Measurements from ENCODE around the gene NCOA7.
A peak's percentile ranks its signal among the peaks of the same experiment; 100 is the strongest.

NCOA7 gene, protein sequence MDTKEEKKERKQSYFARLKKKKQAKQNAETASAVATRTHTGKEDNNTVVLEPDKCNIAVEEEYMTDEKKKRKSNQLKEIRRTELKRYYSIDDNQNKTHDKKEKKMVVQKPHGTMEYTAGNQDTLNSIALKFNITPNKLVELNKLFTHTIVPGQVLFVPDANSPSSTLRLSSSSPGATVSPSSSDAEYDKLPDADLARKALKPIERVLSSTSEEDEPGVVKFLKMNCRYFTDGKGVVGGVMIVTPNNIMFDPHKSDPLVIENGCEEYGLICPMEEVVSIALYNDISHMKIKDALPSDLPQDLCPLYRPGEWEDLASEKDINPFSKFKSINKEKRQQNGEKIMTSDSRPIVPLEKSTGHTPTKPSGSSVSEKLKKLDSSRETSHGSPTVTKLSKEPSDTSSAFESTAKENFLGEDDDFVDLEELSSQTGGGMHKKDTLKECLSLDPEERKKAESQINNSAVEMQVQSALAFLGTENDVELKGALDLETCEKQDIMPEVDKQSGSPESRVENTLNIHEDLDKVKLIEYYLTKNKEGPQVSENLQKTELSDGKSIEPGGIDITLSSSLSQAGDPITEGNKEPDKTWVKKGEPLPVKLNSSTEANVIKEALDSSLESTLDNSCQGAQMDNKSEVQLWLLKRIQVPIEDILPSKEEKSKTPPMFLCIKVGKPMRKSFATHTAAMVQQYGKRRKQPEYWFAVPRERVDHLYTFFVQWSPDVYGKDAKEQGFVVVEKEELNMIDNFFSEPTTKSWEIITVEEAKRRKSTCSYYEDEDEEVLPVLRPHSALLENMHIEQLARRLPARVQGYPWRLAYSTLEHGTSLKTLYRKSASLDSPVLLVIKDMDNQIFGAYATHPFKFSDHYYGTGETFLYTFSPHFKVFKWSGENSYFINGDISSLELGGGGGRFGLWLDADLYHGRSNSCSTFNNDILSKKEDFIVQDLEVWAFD

DNA sequence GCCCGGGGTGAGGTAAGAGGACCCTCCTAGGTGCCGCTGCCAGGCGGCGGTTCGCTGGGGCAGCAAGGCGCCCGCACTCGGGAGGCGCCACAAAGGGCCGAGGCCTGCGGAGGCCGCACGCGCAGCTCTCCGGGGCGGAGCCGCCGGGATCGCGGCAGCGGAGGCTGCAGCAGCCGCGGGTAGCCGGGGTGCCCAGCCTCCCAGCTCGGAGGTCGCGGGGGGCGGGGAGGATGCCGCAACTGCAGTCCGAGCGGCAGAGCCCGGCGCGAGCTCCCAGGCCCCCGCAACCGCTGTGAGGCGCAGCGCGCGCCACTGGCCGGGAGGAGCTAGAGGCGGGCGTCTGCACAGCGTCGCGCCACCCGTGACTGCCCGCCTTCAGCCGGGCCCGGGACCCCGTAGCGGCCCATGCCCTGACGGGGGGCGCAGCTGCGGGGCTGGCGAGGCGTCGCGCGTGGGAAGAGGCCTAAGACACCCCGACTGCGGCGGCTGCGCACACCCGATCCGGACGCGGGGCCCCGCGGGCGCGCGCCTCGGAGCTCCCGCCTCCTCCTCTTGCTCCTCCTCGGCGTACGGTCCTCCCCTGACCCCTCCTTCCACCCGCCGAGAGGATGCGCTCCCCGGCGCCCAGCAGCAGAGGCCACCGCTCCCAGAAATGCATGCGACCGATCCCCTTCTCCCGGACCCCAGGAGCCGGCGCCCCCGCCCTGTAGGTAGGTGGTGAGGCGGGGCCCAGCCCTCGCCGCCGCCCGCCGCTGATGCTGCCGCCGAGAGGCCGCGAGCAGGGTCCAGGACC, at the start of gene NCOA7:
Gene NCOA7 (plus strand): TSS at position 603 of the 793 bp plus-strand sequence. CDS start 24,395 bp downstream, outside the sequence.
- H3K9me3 ChIP-seq (ENCODE audit: control insufficient read depth in 2 of 2, low read length in 2 of 2): no peaks in the 10 kb centered on the region
- H3K4me1 ChIP-seq (ENCODE audit: control insufficient read depth, insufficient read depth, low read length): peaks cover 8% of the 10 kb centered on the region
- peak within 1 kb of the TSS; percentile 82 to 94 for H3K4me3 ChIP-seq (ENCODE audit: low read length in 2 of 2)
- H3K9ac ChIP-seq (ENCODE audit: low read length in 2 of 2): peak within 1 kb of the TSS; percentile 92 to 93
- peak within 1 kb of the TSS; percentile 97 for H3K27ac ChIP-seq (ENCODE audit: low read length)
- no peaks in the 10 kb centered on the region for H3K27me3 ChIP-seq (ENCODE audit: control insufficient read depth in 1 of 2, insufficient read depth in 2 of 2, low read length in 2 of 2)
- H3K36me3 ChIP-seq (ENCODE audit: control insufficient read depth in 2 of 2, insufficient read depth in 2 of 2, low read length in 2 of 2): no peaks in the 10 kb centered on the region

DNA sequence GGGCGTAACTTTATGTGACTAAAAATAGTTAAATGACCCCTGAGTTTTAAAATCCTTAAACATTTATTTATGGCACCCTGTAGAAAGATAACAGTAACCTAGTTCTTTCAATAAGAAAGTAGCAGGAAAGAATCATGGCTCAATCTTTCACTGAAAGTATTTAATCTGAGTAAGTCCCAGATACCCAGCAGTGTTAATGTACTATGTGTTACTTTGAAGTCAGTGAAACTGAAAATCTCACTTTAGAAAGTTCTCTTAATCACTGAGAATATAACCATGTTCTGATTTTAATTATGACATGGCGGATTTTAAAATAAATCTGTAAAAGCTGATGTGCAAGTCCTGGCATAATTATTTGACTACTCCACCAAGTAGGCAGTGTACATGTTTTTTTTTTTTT, 49.4 kb upstream of the NCOA7 start:
- no peak overlapping the region for H3K4me3 ChIP-seq (ENCODE audit: low read length in 2 of 2)
- no peak overlapping the region for H3K9ac ChIP-seq (ENCODE audit: low read length in 2 of 2)
- H3K27ac ChIP-seq (ENCODE audit: low read length): no peak overlapping the region
- H3K36me3 ChIP-seq (ENCODE audit: control insufficient read depth in 2 of 2, insufficient read depth in 2 of 2, low read length in 2 of 2): no peaks in the 10 kb centered on the region
- H3K4me1 ChIP-seq (ENCODE audit: control insufficient read depth, insufficient read depth, low read length): no peaks in the 10 kb centered on the region
- H3K9me3 ChIP-seq (ENCODE audit: control insufficient read depth in 2 of 2, low read length in 2 of 2): no peaks in the 10 kb centered on the region
- H3K27me3 ChIP-seq (ENCODE audit: control insufficient read depth in 1 of 2, insufficient read depth in 2 of 2, low read length in 2 of 2): peaks cover 0 to 5% of the 10 kb centered on the region in 2 donors

DNA sequence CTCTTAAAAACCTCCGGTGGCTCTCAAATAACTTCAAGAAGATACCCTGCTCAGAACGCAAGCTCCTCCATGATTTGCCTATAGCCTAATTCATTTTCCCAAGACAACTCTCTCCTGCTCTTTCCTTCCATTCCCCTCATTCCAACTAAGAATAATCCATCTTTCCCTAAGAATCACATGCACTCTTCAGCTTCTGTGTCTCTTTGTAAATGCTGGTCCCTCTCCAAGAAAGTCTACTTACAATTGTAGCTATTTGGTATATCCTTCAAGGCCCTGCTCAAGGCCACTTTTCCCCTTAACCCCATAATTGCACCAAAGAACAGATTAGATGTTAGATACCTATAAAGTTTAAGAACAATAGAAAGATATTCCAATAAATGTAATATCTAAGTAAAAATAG, 48.7 kb upstream of the NCOA7 start:
- H3K4me3 ChIP-seq (ENCODE audit: low read length in 2 of 2): no peak overlapping the region
- no peak overlapping the region for H3K27ac ChIP-seq (ENCODE audit: low read length)
- H3K9ac ChIP-seq (ENCODE audit: low read length in 2 of 2): no peak overlapping the region
- H3K4me1 ChIP-seq (ENCODE audit: control insufficient read depth, insufficient read depth, low read length): no peaks in the 10 kb centered on the region
- H3K36me3 ChIP-seq (ENCODE audit: control insufficient read depth in 2 of 2, insufficient read depth in 2 of 2, low read length in 2 of 2): no peaks in the 10 kb centered on the region
- peaks cover 5 to 11% of the 10 kb centered on the region in 2 donors for H3K27me3 ChIP-seq (ENCODE audit: control insufficient read depth in 1 of 2, insufficient read depth in 2 of 2, low read length in 2 of 2)
- H3K9me3 ChIP-seq (ENCODE audit: control insufficient read depth in 2 of 2, low read length in 2 of 2): no peaks in the 10 kb centered on the region

DNA sequence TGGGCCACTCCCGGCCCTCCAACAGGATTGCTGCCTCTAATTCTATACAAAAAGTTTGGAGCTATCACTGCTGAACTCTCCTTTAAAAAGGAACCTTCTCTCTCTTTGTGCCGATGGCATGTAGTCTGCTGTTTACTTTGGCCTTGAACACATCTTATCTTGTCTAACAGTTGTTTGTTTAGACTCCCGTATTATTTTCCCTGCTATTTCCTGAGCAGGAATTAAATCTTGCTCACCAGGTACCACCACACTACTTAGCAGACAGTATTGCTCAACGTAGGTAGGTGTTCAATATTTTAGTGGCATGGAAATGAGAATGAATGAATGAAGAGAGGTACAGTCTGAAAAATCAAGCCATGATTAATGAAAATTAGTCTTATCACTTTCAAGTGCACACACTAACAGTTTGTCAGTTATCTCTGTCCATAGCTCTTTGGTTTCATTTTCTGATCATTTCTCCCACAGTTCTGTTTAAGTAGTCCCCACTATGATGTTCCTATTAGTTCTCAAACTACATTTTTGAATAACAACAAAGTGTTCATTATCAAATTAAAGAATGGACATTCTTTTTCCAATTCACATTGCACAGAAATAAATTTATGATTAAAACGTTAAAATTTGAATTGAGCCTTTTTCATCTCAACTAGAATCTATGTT, 48.2 kb upstream of the NCOA7 start:
- Histone ChIP-seq H3K27ac (ENCODE audit: low read length) (no peak overlapping the region), H3K36me3 (ENCODE audit: control insufficient read depth in 2 of 2, insufficient read depth in 2 of 2, low read length in 2 of 2) (no peaks in the 10 kb centered on the region), H3K4me1 (ENCODE audit: control insufficient read depth, insufficient read depth, low read length) (peaks cover 2% of the 10 kb centered on the region), H3K9ac (ENCODE audit: low read length in 2 of 2) (no peak overlapping the region), H3K4me3 (ENCODE audit: low read length in 2 of 2) (no peak overlapping the region), H3K27me3 (ENCODE audit: control insufficient read depth in 1 of 2, insufficient read depth in 2 of 2, low read length in 2 of 2) (peaks cover 6 to 17% of the 10 kb centered on the region in 2 donors), H3K9me3 (ENCODE audit: control insufficient read depth in 2 of 2, low read length in 2 of 2) (no peaks in the 10 kb centered on the region)

DNA sequence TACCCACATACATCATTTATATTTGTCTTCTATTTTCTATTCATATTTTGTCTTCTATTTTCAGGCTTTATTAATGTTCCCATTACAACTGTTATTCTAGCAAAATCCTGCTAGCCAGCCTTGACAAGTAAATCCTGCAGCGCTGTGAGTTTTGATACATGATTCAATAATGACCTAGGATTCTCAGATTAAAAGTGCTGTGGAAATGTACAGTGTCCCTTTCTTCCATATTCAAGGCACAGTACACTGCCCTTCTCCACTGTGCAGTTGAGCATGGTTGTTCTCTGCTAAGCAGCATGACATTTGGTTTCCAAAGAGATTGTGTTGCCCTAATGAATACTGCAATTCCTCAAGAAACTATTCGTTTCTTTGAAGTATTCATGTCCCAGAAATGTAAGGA, 47.2 kb upstream of the NCOA7 start:
- H3K4me3 ChIP-seq (ENCODE audit: low read length in 2 of 2): no peak overlapping the region
- H3K9me3 ChIP-seq (ENCODE audit: control insufficient read depth in 2 of 2, low read length in 2 of 2): no peaks in the 10 kb centered on the region
- H3K4me1 ChIP-seq (ENCODE audit: control insufficient read depth, insufficient read depth, low read length): peaks cover 9% of the 10 kb centered on the region
- H3K9ac ChIP-seq (ENCODE audit: low read length in 2 of 2): no peak overlapping the region
- H3K27me3 ChIP-seq (ENCODE audit: control insufficient read depth in 1 of 2, insufficient read depth in 2 of 2, low read length in 2 of 2): peaks cover 13 to 25% of the 10 kb centered on the region in 2 donors
- no peak overlapping the region for H3K27ac ChIP-seq (ENCODE audit: low read length)
- no peaks in the 10 kb centered on the region for H3K36me3 ChIP-seq (ENCODE audit: control insufficient read depth in 2 of 2, insufficient read depth in 2 of 2, low read length in 2 of 2)

DNA sequence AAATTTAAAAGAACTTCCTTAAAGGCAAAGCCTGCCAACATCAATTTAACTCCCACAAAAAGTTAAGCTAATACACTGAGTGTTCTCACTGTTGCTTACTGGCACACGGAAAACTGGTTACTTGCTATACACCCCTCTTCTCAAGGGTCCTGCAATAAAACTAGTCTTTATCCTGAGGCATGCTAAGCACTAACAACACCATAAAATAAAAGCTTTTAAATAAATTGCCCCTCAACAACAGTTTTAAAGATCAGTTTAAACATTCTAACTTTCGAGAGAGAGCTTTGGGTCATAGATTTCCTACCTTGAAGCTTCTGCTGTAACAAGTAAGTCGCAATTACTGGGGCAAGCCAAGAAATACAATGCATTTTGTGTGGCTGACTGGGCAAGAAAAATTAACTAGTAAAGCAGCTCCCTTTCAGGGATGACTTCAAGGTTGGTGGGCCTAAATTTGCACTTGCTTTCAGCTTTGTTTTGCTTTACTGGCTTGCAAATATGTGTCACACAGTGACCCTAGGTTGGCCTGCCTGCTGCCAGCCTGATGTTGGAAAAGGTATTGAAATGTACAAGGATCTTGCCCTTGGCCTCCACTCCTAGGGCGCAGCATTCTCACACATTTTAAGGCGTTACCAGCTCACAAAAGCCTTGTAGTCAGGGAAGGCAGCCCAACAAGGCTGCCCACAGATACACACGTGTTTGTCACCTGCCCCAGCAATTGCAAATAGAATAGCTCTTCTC, 45.3 kb upstream of the NCOA7 start:
- H3K9ac ChIP-seq (ENCODE audit: low read length in 2 of 2): no peak overlapping the region
- no peaks in the 10 kb centered on the region for H3K36me3 ChIP-seq (ENCODE audit: control insufficient read depth in 2 of 2, insufficient read depth in 2 of 2, low read length in 2 of 2)
- no peaks in the 10 kb centered on the region for H3K9me3 ChIP-seq (ENCODE audit: control insufficient read depth in 2 of 2, low read length in 2 of 2)
- no peak overlapping the region for H3K27ac ChIP-seq (ENCODE audit: low read length)
- H3K27me3 ChIP-seq (ENCODE audit: control insufficient read depth in 1 of 2, insufficient read depth in 2 of 2, low read length in 2 of 2): peaks cover 23 to 37% of the 10 kb centered on the region in 2 donors
- H3K4me3 ChIP-seq (ENCODE audit: low read length in 2 of 2): no peak overlapping the region
- H3K4me1 ChIP-seq (ENCODE audit: control insufficient read depth, insufficient read depth, low read length): peaks cover 22% of the 10 kb centered on the region

DNA sequence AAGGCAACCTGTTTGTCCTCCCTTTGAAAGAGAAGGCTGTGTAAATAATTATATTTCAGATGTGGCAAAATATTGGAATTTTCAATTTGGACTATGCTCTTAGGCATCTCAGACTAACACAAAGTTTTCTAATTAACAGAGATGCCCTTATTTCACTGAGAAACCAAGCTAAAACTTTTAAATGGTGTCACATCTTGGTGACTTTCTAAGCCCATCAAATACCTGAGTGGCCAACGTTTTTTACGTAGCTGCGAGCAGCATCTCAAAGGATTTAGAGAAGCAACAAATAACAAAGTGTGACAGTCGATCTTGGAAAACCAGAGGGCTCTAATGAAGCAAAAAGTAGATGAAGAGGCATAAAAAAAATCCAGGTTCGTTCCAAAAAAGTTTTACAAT, 44.7 kb upstream of the NCOA7 start:
- Histone ChIP-seq H3K4me1 (ENCODE audit: control insufficient read depth, insufficient read depth, low read length) (peaks cover 22% of the 10 kb centered on the region), H3K36me3 (ENCODE audit: control insufficient read depth in 2 of 2, insufficient read depth in 2 of 2, low read length in 2 of 2) (no peaks in the 10 kb centered on the region), H3K9ac (ENCODE audit: low read length in 2 of 2) (no peak overlapping the region), H3K27ac (ENCODE audit: low read length) (peak overlapping the region; percentile 18), H3K4me3 (ENCODE audit: low read length in 2 of 2) (peak overlapping the region in 1 of 2 donors; percentile 65), H3K27me3 (ENCODE audit: control insufficient read depth in 1 of 2, insufficient read depth in 2 of 2, low read length in 2 of 2) (peaks cover 25 to 39% of the 10 kb centered on the region in 2 donors), H3K9me3 (ENCODE audit: control insufficient read depth in 2 of 2, low read length in 2 of 2) (no peaks in the 10 kb centered on the region)

DNA sequence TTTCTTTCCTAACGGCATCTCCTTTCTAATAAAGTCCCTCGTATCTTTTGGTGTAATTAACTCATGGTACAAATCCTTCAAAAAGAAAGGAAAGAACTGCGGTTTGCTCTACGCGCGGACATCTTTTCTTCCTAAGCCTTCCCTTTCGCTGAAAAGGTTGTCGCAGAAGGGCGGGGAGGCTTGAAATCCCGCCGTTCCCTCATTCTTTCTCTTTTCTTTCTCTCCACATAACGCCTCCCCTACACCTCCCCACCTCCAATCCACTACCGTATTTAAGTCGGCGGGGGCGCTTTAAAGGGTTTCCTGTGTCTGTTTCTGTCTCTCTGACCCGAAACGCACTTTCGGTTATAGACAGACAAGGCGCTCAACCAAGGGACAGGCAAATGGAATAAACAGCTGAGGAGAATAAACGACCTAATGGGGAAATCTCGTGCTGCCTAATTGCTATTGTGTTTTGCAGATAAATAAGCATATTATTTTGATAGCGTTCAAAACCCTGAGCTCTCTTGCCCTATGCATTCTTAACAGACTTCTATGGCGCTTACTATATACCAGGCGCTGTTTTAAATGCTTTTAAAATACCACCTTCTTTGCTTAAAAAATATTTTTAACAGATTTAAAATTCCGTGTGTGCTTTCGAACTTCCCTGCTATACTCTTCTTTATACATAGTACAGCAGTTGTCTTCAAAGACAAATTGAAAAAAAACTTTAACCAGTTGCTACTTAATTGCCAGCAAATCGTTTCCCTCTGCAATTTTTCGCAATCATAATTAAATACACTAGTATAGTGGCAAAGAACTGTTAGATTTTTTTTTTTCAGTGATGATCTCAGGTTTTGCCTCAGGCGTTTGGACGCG, 43.8 kb upstream of the NCOA7 start:
- peaks cover 25 to 47% of the 10 kb centered on the region in 2 donors for H3K27me3 ChIP-seq (ENCODE audit: control insufficient read depth in 1 of 2, insufficient read depth in 2 of 2, low read length in 2 of 2)
- H3K9me3 ChIP-seq (ENCODE audit: control insufficient read depth in 2 of 2, low read length in 2 of 2): no peaks in the 10 kb centered on the region
- no peaks in the 10 kb centered on the region for H3K36me3 ChIP-seq (ENCODE audit: control insufficient read depth in 2 of 2, insufficient read depth in 2 of 2, low read length in 2 of 2)
- H3K27ac ChIP-seq (ENCODE audit: low read length): peak overlapping the region; percentile 18
- H3K4me1 ChIP-seq (ENCODE audit: control insufficient read depth, insufficient read depth, low read length): peaks cover 22% of the 10 kb centered on the region
- peak overlapping the region; percentile 42 to 59 for H3K9ac ChIP-seq (ENCODE audit: low read length in 2 of 2)
- peak overlapping the region; percentile 65 to 81 for H3K4me3 ChIP-seq (ENCODE audit: low read length in 2 of 2)

Measured in stomach smooth muscle (tissue), 2 donors.